ENCODE results near the gene KIF15. TPM values are rescaled to one million over a fixed set of nuclear protein-coding genes. Genes with fewer than 3 reads are reported as not detected.
"Not testable (repeated sequence)": the region's sequence is repeated elsewhere in the genome, so short reads cannot be mapped to it uniquely, and the experiment has no call there.

Gene KIF15
- total RNA-seq (2014; rRNA removed; shearing (Covaris generic)) = 20.4 and 38.3 TPM in 2 replicates

- DNase-seq (ENCODE audit: low read depth) = peak; percentile 97
Observed at GRCh38 chr3:44761424-44762169, at the start of gene KIF15, which contains the start of gene KIAA1143. TSS of gene KIF15 (plus strand) at chr3:44761794. CDS start at chr3:44761866, 72 bp downstream. TSS of gene KIAA1143 (minus strand) at chr3:44761619. CDS start at chr3:44761602, 17 bp downstream.

GRCh38 chr3:44712455-44713075 is 49.0 kb upstream of the KIF15 start, which contains the start of gene ZNF502:
TSS of gene ZNF502 (plus strand) at chr3:44712660. CDS start at chr3:44720262, 7,602 bp downstream.
- peak; percentile 82 for DNase-seq (ENCODE audit: low read depth)

- no peak for DNase-seq (ENCODE audit: low read depth)
Observed at GRCh38 chr3:44721231-44722102, 40.1 kb upstream of the KIF15 start.

GRCh38 chr3:44722103-44722401 is 39.5 kb upstream of the KIF15 start:
- DNase-seq (ENCODE audit: low read depth) = no peak

- DNase-seq (ENCODE audit: low read depth) = peak; percentile 89
Observed at GRCh38 chr3:44729384-44729910, 32.1 kb upstream of the KIF15 start, which contains the start of gene ZNF501. TSS of gene ZNF501 (plus strand) at chr3:44729635. CDS start at chr3:44734422, 4,787 bp downstream.

GRCh38 chr3:44734646-44735168 is 26.9 kb upstream of the KIF15 start:
- no peak for DNase-seq (ENCODE audit: low read depth)

GRCh38 chr3:44761101-44761423 is 532 bp upstream of the KIF15 start:
- no peak for DNase-seq (ENCODE audit: low read depth)

- peak; percentile 5 for DNase-seq (ENCODE audit: low read depth)
Observed at GRCh38 chr3:44762170-44762677, 630 bp downstream of the KIF15 start.

- no peak for DNase-seq (ENCODE audit: low read depth)
Observed at GRCh38 chr3:44762690-44763089, 1.1 kb downstream of the KIF15 start.

GRCh38 chr3:44764248-44764647 is 2.7 kb downstream of the KIF15 start:
- no peak for DNase-seq (ENCODE audit: low read depth)

- DNase-seq (ENCODE audit: low read depth) = no peak
Observed at GRCh38 chr3:44771424-44772098, 10.0 kb downstream of the KIF15 start.

GRCh38 chr3:44772099-44772442 is 10.5 kb downstream of the KIF15 start:
- DNase-seq (ENCODE audit: low read depth) = no peak

- no peak for DNase-seq (ENCODE audit: low read depth)
Observed at GRCh38 chr3:44782891-44783290, 21.3 kb downstream of the KIF15 start.

- peak; percentile 2 for DNase-seq (ENCODE audit: low read depth)
Observed at GRCh38 chr3:44795197-44795596, 33.6 kb downstream of the KIF15 start.

- no peak for DNase-seq (ENCODE audit: low read depth)
Observed at GRCh38 chr3:44802011-44802410, 40.4 kb downstream of the KIF15 start.

- no peak for DNase-seq (ENCODE audit: low read depth)
Observed at GRCh38 chr3:44803298-44803697, 41.7 kb downstream of the KIF15 start.

GRCh38 chr3:44805960-44806359 is 44.4 kb downstream of the KIF15 start:
- no peak for DNase-seq (ENCODE audit: low read depth)

GRCh38 chr3:44814751-44815150 is 53.2 kb downstream of the KIF15 start:
- DNase-seq (ENCODE audit: low read depth) = no peak

GRCh38 chr3:44816334-44816733 is 54.7 kb downstream of the KIF15 start:
- not testable (repeated sequence) for DNase-seq (ENCODE audit: low read depth)

GRCh38 chr3:44821206-44821605 is 59.6 kb downstream of the KIF15 start:
- DNase-seq (ENCODE audit: low read depth) = not testable (repeated sequence)

Measured in Daoy (cell line).